Urinary bladder (tissue), 4 donors: ENCODE results near the gene HRAS. TPM values are rescaled to one million over a fixed set of nuclear protein-coding genes. Genes with fewer than 3 reads are reported as not detected.

Source experiments
- DNase-seq: peaks from one replicate; pipeline ENCODE4 v3.0.0-alpha.2; 2015; ENCODE audit errors: extremely low spot score
- H3K27ac ChIP-seq: one replicate; pipeline ENCODE4 v1.5.1; 2013; ENCODE audit warnings: low read depth, mild to moderate bottlenecking, moderate library complexity
- H3K36me3 ChIP-seq: one replicate; pipeline ENCODE4 v1.6.1; 2013; ENCODE audit warnings: mild to moderate bottlenecking, moderate library complexity; ENCODE audit not compliant: insufficient read depth
- H3K4me1 ChIP-seq: one replicate; pipeline ENCODE4 v1.6.1; 2013; ENCODE audit warnings: mild to moderate bottlenecking, moderate library complexity; ENCODE audit not compliant: insufficient read depth
- H3K4me3 ChIP-seq: one replicate; pipeline ENCODE4 v1.5.1; 2013; ENCODE audit warnings: low read depth, low read length
- WGBS: extraction: QIAGEN DNeasy Blood & Tissue Kit; methylation state at CpG from one replicate; pipeline ENCODE4 v1.1.7; 2013; 5-methylcytosine and 5-hydroxymethylcytosine counted together
- polyA plus RNA-seq: library from polyadenylated mRNA; stranded (reverse); fragments of 200-250 nt; gene quantifications from one replicate; pipeline ENCODE4 v1.2.3, GENCODE V29; 2013
- total RNA-seq: library from RNA; depleted of rRNA; stranded (reverse); fragments of >200 nt; gene quantifications from one replicate; pipeline ENCODE4 v1.2.3, GENCODE V29; 2014
- donor health status: healthy with polysubstance abuse.
- donor health status: healthy.

HRAS gene
- total and polyA plus RNA-seq, 2 donors: 8.7 to 79.0 TPM

DNA sequence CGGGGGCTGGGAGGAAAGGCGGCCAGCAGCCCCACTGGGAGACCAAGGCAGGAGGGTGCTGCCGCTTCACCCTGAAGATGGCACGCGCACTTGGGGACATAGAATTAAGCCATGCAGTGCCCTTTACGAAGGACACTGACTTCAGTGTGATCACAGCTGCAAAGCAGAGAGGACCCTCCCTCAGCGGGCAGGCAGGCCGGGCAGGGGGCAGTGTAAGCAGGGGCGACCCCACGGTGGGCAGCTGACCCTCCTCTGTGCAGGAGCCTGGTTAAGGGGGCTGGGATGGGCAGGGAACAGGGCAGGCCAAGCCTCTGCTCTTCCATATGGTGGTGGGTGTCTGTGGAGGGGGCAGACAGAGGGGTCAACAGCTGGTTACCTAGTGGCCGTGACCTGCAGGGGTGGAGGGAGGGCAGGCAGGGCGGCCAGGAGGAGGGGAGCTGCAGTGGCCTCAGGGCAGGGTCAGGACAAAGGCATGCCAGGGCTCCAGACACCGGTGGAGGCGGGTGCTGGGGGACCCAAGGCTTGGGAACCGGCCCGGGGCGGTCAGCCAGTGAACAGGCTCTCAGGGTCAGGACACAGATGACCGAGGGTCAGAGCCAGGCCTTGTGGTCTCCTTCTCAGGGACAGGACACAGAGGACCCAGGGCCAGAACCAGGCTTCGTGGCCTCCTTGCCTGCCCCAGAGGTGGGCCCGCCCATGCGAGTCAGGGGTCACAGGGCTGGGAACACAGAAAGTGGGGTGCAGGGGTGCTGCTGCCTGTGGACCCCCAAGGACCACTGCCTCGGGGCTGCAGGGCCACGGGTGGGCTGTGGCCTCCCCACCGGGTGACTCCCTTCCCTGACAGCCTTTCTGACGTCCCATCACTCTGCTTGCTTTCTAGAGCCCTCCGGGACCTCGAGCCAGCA, 18.0 kb upstream of the HRAS start:
- peaks cover 2% of the 10 kb centered on the region for H3K4me1 ChIP-seq
- H3K27ac ChIP-seq: no peak overlapping the region
- H3K4me3 ChIP-seq: no peak overlapping the region
- DNase-seq: no peak
- WGBS: 82% methylated on average over 27 of the region's 27 CpGs
- no peaks in the 10 kb centered on the region for H3K36me3 ChIP-seq

DNA sequence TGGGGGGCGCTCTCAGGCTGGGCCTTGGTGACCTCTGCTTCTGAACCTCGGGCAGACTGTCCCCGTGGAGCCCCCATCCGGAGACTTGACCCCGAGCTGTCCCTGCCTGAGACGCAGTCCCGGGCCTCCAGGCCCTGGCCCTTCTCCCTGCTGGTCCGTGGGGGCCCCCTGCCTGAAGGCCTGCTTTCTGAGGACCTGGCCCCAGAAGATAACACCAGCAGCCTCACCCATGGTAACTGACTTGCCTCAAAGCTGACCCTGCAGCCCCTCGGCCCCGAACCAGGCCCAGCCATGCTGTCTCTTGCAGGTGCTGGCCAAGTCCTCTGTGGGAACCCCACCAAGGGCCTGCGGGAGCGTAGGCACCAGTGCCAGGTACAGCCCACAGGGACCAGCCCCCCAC, 16.2 kb upstream of the HRAS start:
- no peaks in the 10 kb centered on the region for H3K36me3 ChIP-seq
- no peak for DNase-seq
- peaks cover 2% of the 10 kb centered on the region for H3K4me1 ChIP-seq
- 84% methylated on average over 12 of the region's 12 CpGs for WGBS
- H3K27ac ChIP-seq: no peak overlapping the region
- no peak overlapping the region for H3K4me3 ChIP-seq

DNA sequence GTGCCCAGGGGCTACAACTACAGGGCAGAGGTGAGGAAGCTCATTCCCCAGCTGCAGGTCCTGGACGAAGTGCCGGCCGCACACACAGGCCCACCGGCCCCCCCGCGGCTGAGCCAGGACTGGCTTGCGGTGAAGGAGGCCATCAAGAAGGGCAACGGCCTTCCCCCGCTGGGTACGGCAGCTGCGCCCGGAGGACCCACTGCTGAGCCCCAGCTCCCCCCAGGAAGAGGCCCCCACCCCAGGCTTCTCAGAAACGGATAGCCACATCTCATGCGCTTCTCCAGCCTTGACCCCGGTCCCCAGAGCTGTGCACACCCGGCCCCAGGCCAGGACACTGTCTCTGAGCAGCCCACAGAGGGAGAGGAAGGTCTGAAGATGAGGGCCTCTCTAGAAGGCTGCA, 15.8 kb upstream of the HRAS start:
- Histone ChIP-seq H3K36me3 (no peaks in the 10 kb centered on the region), H3K27ac (no peak overlapping the region), H3K4me1 (peaks cover 1% of the 10 kb centered on the region), H3K4me3 (no peak overlapping the region)
- no peak for DNase-seq
- 82% methylated on average over 16 of the region's 16 CpGs for WGBS

DNA sequence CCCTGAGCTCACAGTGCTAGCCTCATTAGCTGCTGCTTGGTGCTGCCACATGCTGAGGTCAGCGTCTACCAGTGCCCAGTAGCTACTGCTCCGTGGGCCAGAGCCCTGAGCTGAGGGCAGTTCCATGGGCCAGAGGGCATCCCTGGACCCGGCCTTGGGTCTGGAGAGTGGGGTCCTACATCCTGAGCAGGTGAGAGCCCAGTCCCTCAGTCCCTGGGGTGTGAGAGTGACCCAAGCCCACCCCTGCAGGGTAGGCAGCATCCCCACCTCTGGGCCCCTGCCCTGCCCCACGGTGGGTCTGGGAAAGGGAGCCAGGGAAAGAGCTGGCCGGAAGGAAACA, 15.3 kb upstream of the HRAS start:
- 87% methylated on average over 5 of the region's 5 CpGs for WGBS
- no peaks in the 10 kb centered on the region for H3K4me1 ChIP-seq
- no peak overlapping the region for H3K27ac ChIP-seq
- no peak overlapping the region for H3K4me3 ChIP-seq
- no peaks in the 10 kb centered on the region for H3K36me3 ChIP-seq
- no peak for DNase-seq

- H3K4me1 ChIP-seq: no peaks in the 10 kb centered on the region
- no peak overlapping the region for H3K27ac ChIP-seq
- H3K36me3 ChIP-seq: no peaks in the 10 kb centered on the region
- no peak for DNase-seq
- 95% methylated on average over 25 of the region's 25 CpGs for WGBS
- H3K4me3 ChIP-seq: no peak overlapping the region
Observed at GRCh38 chr11:550021-550745, 14.8 kb upstream of the HRAS start.

DNA sequence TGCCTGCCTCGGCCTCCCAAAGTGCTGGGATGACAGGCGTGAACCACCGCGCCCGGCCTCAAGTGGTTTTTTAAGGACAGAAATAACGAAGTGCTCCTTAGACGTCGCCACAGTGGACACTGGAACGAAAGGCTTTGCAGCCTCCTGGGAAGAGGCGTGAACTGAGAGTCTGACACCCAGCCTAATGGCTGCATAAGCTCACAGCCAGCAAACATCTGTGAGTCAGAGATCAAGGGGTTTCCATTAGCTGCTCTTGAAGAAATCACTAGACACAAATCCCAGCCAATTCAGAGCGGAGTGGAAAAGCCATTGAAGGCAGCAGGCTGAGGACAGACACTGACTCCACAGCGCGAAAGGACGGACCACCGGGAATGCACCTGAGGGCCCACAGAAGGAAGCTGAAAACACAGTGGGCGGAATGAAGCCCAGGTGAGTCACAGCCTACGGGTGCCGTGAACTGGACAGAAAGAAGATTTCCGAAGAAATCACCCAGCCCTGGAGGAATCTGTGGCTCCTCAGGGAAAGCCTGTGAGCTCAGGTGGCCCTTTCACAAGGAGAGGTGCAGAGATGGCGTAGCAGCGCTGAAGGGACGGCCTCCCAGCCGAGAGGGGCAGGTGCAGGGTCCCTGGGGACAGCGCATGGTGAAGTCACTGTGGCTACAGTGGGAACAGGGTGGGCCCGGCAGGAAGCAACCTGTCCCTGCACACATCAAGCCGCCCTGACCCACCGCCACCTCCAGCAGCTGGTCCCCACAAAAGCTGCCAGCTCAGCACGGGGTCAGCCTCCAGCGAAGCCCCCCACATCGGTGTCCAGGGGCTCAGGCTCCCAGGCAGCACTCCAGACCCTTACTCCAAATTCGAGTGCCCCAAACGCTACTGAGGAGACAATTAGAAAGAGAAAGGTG, 13.6 kb upstream of the HRAS start:
- H3K4me3 ChIP-seq: no peak overlapping the region
- DNase-seq: no peak
- 80% methylated on average over 32 of the region's 32 CpGs for WGBS
- H3K36me3 ChIP-seq: no peaks in the 10 kb centered on the region
- no peaks in the 10 kb centered on the region for H3K4me1 ChIP-seq
- H3K27ac ChIP-seq: no peak overlapping the region

DNA sequence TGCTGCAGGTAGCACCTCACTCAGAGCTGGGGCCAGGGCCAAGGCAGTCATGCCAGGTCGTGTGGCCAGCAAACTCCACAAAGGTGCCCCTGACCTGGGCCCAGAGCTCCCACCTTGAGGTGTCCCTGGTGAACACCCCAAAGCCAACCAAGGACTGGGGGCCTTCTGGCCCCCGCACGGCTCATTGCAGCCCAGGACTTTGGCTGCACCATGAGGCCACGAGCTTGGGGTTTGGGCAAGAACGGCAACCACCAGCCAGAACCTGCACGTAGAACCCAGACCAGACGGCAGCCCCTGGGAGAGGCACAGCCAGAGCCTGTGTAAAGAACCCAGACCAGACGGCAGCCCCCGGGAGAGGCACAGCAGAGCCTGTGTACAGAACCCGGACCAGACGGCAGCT, 9.8 kb upstream of the HRAS start:
- Histone ChIP-seq H3K4me3 (no peak overlapping the region), H3K27ac (no peak overlapping the region), H3K36me3 (no peaks in the 10 kb centered on the region), H3K4me1 (no peaks in the 10 kb centered on the region)
- 86% methylated on average over 11 of the region's 11 CpGs for WGBS
- no peak for DNase-seq

GRCh38 chr11:544817-545166, 9.4 kb upstream of the HRAS start:
- no peak overlapping the region for H3K4me3 ChIP-seq
- no peak for DNase-seq
- 89% methylated on average over 5 of the region's 5 CpGs for WGBS

GRCh38 chr11:541433-541885, 6.1 kb upstream of the HRAS start:
- Histone ChIP-seq H3K4me3 (no peak overlapping the region), H3K36me3 (no peaks in the 10 kb centered on the region), H3K27ac (no peak overlapping the region), H3K4me1 (no peaks in the 10 kb centered on the region)
- DNase-seq: no peak
- 91% methylated on average over 20 of the region's 20 CpGs for WGBS

More at GRCh38 chr11:544817-545166, 9.4 kb upstream of the HRAS start:
- no peaks in the 10 kb centered on the region for H3K4me1 ChIP-seq
- no peaks in the 10 kb centered on the region for H3K36me3 ChIP-seq
- no peak overlapping the region for H3K27ac ChIP-seq

GRCh38 chr11:540583-541432, 5.4 kb upstream of the HRAS start:
- no peaks in the 10 kb centered on the region for H3K36me3 ChIP-seq
- no peak overlapping the region for H3K4me3 ChIP-seq
- 85% methylated on average over 23 of the region's 23 CpGs for WGBS
- no peaks in the 10 kb centered on the region for H3K4me1 ChIP-seq
- DNase-seq: no peak
- H3K27ac ChIP-seq: no peak overlapping the region

DNA sequence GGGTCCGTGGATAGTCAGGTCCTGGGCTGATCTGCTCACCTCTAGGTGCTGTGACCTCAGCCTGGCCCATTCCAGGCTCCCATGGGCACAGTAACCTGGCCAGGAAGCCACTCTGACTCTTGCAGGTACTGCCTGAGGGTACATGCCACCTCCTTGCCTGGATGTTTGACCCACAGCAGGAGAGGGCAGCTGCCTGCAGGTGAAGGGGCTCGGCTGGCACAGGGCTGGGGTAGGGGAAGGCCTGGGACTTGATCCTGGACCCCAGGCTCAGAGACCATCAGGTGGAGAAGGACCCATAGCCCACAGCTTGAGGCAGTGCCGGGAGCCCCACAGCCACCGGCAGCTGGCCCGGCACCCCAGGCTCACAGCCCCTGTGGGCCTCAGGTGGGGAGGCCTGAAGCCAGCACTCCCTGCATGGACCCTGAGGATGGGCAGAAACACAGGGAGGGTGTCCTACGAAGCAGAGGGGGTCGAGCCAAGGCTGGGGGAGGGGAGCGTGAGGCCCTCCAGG, 4.7 kb upstream of the HRAS start:
- 89% methylated on average over 8 of the region's 8 CpGs for WGBS
- Histone ChIP-seq H3K4me3 (no peak overlapping the region), H3K4me1 (no peaks in the 10 kb centered on the region), H3K36me3 (no peaks in the 10 kb centered on the region), H3K27ac (no peak overlapping the region)
- DNase-seq: no peak

GRCh38 chr11:538431-539051, 3.2 kb upstream of the HRAS start:
- H3K4me1 ChIP-seq: no peaks in the 10 kb centered on the region
- no peak overlapping the region for H3K27ac ChIP-seq
- WGBS: 91% methylated on average over 20 of the region's 20 CpGs
- H3K4me3 ChIP-seq: no peak overlapping the region
- DNase-seq: no peak
- no peaks in the 10 kb centered on the region for H3K36me3 ChIP-seq
